A673 (cell line): Measurements from ENCODE around the gene LRRK1. TPM values are rescaled to one million over a fixed set of nuclear protein-coding genes. Genes with fewer than 3 reads are reported as not detected.

Source experiments
- BruUV-seq: library from RNA; stranded (reverse); fragments of 400-500 nt; replicated peaks from 2 replicates; lab custom pipeline; 2021; lab: Mats Ljungman, UMichigan
- CTCF ChIA-PET: fragments of 300-600 bp; sonication (Branson Sonifier 250); formaldehyde crosslinking; loops from one replicate; lab custom pipeline; 2022; ENCODE audit warnings: antibody characterized with exemption; lab: Charles Lee
- POLR2A ChIA-PET: fragments of 300-600 bp; sonication (Branson Sonifier 250); formaldehyde crosslinking; loops from one replicate; lab custom pipeline; 2022; ENCODE audit warnings: antibody characterized with exemption; ENCODE audit not compliant: low non-redundant PET; lab: Charles Lee
- DNase-seq: peaks from one replicate; pipeline ENCODE4 v3.0.0-alpha.2; 2015; ENCODE audit warnings: low spot score
- H3K27ac ChIP-seq: fragments of 200-600 bp; sonication (generic); 2 replicates; pipeline ENCODE4 v1.5.1; 2016; ENCODE audit warnings: mixed run types, low read depth, mild to moderate bottlenecking, mixed read lengths, antibody characterized with exemption, low read length; ENCODE audit not compliant: poor library complexity, severe bottlenecking
- H3K27me3 ChIP-seq: fragments of 200-600 bp; sonication (generic); replicated peaks from 2 replicates; pipeline ENCODE4 v1.6.1; 2017; ENCODE audit warnings: mixed run types, low read depth, mild to moderate bottlenecking, mixed read lengths, antibody characterized with exemption, low read length; ENCODE audit not compliant: insufficient read depth, poor library complexity
- H3K36me3 ChIP-seq: fragments of 200-600 bp; sonication (generic); 2 replicates; pipeline ENCODE4 v1.6.1; 2016; ENCODE audit warnings: mixed run types, mild to moderate bottlenecking, mixed read lengths, antibody characterized with exemption, low read length; ENCODE audit not compliant: insufficient read depth, poor library complexity, severe bottlenecking
- H3K4me1 ChIP-seq: fragments of 200-600 bp; sonication (generic); 2 replicates; pipeline ENCODE4 v1.6.1; 2017; ENCODE audit warnings: mixed run types, mild to moderate bottlenecking, mixed read lengths, antibody characterized with exemption, low read length; ENCODE audit not compliant: insufficient read depth, poor library complexity, severe bottlenecking
- H3K4me3 ChIP-seq: fragments of 200-600 bp; sonication (generic); 2 replicates; pipeline ENCODE4 v1.5.1; 2016; ENCODE audit warnings: low read depth, mixed run types, mild to moderate bottlenecking, mixed read lengths, low read length; ENCODE audit not compliant: poor library complexity, severe bottlenecking
- H3K9me3 ChIP-seq: fragments of 200-600 bp; sonication (generic); 2 replicates; pipeline ENCODE4 v1.6.1; 2016; ENCODE audit warnings: mixed run types, low read depth, mild to moderate bottlenecking, mixed read lengths, antibody characterized with exemption, low read length; ENCODE audit not compliant: poor library complexity, severe bottlenecking
- EZH2 ChIP-seq: fragments of 200-600 bp; sonication (generic); IDR thresholded peaks from 2 replicates; pipeline ENCODE4 v1.6.1; 2017; ENCODE audit warnings: borderline replicate concordance, low read depth, mild to moderate bottlenecking, mixed read lengths, antibody characterized with exemption, low read length; ENCODE audit not compliant: poor library complexity, severe bottlenecking
- intact Hi-C: fragments of 100-400 bp; cut with micrococcal nuclease; formaldehyde crosslinking; loops from one replicate; pipeline ENCODE4 v1.10.0; 2022; ENCODE audit not compliant: unreplicated experiment
- total RNA-seq: library from RNA; stranded (reverse); gene quantifications from 2 replicates; pipeline ENCODE4 v1.2.3, GENCODE V29; 2021
- TF ChIP-seq, protein P1 (sequence below): fragments of 300-800, 200-600 bp; sonication (generic); conservative IDR thresholded peaks from 2 replicates; pipeline ENCODE4 v1.5.1; 2017; ENCODE audit warnings: low read depth, mild to moderate bottlenecking, antibody characterized with exemption, low read length, moderate library complexity, mixed read lengths

The LRRK1 gene
- total RNA-seq, 1 experiment from 2014 or later, result 7.7 TPM

DNA sequence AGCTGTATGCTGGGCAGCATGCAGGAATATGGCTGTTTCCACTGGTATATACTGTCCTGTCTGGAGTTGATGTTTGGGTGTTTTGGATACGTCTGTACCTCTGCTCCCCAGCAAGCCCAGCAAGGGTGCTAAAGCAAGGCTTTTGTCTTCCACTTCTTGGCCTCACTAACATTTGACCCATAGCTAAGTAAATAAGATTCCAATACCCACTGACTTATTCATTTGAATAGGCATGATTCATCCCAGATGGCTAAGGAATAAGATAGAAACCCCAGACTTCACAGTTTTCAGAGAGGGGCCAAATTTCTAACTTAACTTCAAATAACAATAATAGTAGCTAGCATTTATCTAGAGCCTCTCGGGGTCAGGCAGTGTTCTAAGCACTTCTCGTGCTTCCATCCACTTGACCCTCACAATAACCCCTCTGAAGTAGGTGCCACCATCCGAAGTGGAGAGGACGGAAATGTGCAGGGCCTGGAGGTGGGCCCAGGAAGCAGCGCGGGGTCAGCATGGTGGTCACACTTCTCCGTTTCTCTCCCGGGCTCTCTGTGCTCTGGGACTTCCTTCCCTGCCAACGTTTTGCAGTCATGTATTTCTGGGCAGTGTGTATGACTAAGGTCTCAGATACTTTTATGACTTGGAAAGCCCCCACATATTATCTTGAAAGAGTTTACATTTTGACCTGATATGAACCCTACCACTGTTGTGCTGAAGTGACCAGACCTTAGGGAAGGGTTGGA is 39.3 kb downstream of the LRRK1 start:
- intact Hi-C loops, result no loop called here
- TF ChIP-seq, protein P1, sequence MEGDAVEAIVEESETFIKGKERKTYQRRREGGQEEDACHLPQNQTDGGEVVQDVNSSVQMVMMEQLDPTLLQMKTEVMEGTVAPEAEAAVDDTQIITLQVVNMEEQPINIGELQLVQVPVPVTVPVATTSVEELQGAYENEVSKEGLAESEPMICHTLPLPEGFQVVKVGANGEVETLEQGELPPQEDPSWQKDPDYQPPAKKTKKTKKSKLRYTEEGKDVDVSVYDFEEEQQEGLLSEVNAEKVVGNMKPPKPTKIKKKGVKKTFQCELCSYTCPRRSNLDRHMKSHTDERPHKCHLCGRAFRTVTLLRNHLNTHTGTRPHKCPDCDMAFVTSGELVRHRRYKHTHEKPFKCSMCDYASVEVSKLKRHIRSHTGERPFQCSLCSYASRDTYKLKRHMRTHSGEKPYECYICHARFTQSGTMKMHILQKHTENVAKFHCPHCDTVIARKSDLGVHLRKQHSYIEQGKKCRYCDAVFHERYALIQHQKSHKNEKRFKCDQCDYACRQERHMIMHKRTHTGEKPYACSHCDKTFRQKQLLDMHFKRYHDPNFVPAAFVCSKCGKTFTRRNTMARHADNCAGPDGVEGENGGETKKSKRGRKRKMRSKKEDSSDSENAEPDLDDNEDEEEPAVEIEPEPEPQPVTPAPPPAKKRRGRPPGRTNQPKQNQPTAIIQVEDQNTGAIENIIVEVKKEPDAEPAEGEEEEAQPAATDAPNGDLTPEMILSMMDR, result no peak
- no peak for TF ChIP-seq EZH2
- DNase-seq, result no peak
- no peaks in the 10 kb centered on the region for H3K4me1 ChIP-seq
- no peaks in the 10 kb centered on the region for H3K27me3 ChIP-seq
- POLR2A ChIA-PET, result no interaction called here
- no peaks in the 10 kb centered on the region for H3K36me3 ChIP-seq
- H3K4me3 ChIP-seq, result no peak overlapping the region
- no peaks in the 10 kb centered on the region for H3K9me3 ChIP-seq
- BruUV-seq, result no TSS peak
- no peak overlapping the region for H3K27ac ChIP-seq
- CTCF ChIA-PET, result no interaction called here

DNA sequence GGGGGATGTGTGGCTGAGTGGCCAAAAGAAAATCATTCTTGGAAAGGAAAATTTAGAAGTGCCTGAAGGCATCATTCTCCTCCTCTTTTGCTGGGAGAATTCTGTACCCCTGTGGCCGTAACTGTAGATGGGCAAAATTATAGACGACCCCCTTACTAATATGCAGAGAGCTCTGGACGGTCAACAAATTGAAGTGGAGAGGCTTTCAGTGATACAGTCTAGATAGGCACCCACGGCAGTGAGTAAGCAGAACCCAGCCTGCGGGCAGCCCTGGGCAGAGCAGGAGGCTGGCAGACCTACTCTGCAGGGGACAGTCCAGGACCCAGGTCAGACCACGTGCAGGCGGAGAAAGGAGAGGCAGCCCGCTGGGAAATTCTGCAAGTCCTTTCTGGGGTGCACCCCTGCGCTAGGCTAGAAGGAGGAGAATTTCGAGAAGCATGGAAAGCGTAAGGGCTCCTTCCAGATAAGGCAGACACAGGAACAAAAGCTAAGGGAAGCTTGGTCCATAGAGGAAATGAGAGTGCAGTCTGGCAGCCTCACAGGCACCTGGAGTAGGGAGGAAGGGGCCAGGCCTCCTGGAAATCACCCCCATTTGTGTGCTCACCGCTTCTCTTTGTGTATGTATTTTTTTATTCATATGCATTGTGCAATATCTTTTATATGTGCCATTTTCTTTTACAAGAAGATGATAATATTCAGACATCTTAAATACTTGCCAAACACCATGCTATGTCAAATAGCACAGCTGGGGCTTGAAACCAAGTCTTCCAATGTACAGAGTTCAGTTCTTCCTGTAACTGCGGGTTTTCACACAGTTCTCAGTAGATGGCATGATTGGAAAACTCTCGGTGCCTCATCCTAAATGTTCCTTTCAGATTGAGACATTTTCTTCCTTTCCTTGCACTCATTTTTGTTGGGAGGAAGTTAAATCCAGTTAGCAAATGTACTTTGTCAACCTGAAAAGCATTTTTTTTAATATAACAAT is 40.2 kb downstream of the LRRK1 start:
- Histone ChIP-seq H3K36me3 (no peaks in the 10 kb centered on the region), H3K4me3 (no peak overlapping the region), H3K4me1 (no peaks in the 10 kb centered on the region), H3K9me3 (no peaks in the 10 kb centered on the region), H3K27me3 (no peaks in the 10 kb centered on the region), H3K27ac (no peak overlapping the region)
- no TSS peak for BruUV-seq
- CTCF ChIA-PET, result no interaction called here
- DNase-seq, result no peak
- POLR2A ChIA-PET, result no interaction called here
- intact Hi-C loops, result no loop called here
- TF ChIP-seq EZH2, result no peak
- TF ChIP-seq, protein P1, result no peak

DNA sequence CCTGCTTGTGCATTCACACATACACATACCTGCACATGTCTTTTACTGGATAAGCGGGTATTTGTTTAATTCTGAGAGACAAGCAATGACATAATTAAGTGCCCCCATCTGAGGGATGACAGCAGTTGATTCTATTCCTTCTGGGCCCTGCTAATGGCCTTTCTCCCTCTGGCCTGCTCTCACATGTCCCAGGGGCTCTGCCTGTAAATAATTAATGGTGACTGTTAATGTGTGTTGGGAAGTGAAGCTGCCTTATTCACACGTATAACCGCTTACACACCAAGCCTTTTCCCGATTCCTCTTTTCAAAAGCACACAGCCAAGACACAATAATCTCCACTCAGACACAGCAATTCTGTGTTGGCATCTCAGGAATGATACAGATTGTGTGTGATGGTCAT is 47.8 kb downstream of the LRRK1 start:
- Histone ChIP-seq H3K9me3 (no peaks in the 10 kb centered on the region), H3K4me1 (no peaks in the 10 kb centered on the region), H3K27ac (no peak overlapping the region), H3K27me3 (no peaks in the 10 kb centered on the region), H3K36me3 (no peaks in the 10 kb centered on the region), H3K4me3 (no peak overlapping the region)
- BruUV-seq, result no TSS peak
- TF ChIP-seq, protein P1, result no peak
- TF ChIP-seq EZH2, result no peak
- DNase-seq, result no peak
- ChIA-PET CTCF (no interaction called here), POLR2A (no interaction called here)
- intact Hi-C loops, result no loop called here
